Cerebellar nuclear complex (tissue), 1 donor: Measurements from ENCODE around the gene NOD1.
A peak's percentile ranks its signal among the peaks of the same experiment; 100 is the strongest.

Experiments
- DNase-seq, 2 experiments: peaks; one replicate each; lab custom pipeline; 2025; lab: John Stamatoyannopoulos, UW

NOD1 gene

GRCh38 chr7:30469303-30469702, 9.3 kb downstream of the NOD1 start:
- no peak for DNase-seq

GRCh38 chr7:30468791-30469190, 9.8 kb downstream of the NOD1 start:
- no peak for DNase-seq

GRCh38 chr7:30468041-30468440, 10.5 kb downstream of the NOD1 start:
- DNase-seq: no peak

- DNase-seq: no peak
Observed at GRCh38 chr7:30467271-30467670, 11.3 kb downstream of the NOD1 start.

GRCh38 chr7:30466266-30466665, 12.3 kb downstream of the NOD1 start:
- DNase-seq: no peak

- peak in 1 of 2 experiments; percentile 28 for DNase-seq
Observed at GRCh38 chr7:30465811-30466180, 12.8 kb downstream of the NOD1 start.

- DNase-seq: peak in 1 of 2 experiments; percentile 36
Observed at GRCh38 chr7:30465046-30465810, 13.4 kb downstream of the NOD1 start.

- no peak for DNase-seq
Observed at GRCh38 chr7:30464231-30464671, 14.3 kb downstream of the NOD1 start.

- DNase-seq: no peak
Observed at GRCh38 chr7:30463405-30464145, 15.0 kb downstream of the NOD1 start.

GRCh38 chr7:30462179-30462578, 16.4 kb downstream of the NOD1 start:
- DNase-seq: no peak

- no peak for DNase-seq
Observed at GRCh38 chr7:30460246-30460633, 18.3 kb downstream of the NOD1 start.

GRCh38 chr7:30459591-30460245, 18.9 kb downstream of the NOD1 start:
- DNase-seq: no peak

- no peak for DNase-seq
Observed at GRCh38 chr7:30458311-30458710, 20.3 kb downstream of the NOD1 start.

- no peak for DNase-seq
Observed at GRCh38 chr7:30453921-30454320, 24.7 kb downstream of the NOD1 start.

GRCh38 chr7:30453016-30453415, 25.6 kb downstream of the NOD1 start:
- no peak for DNase-seq

GRCh38 chr7:30452280-30452930, 26.2 kb downstream of the NOD1 start:
- no peak for DNase-seq

- DNase-seq: no peak
Observed at GRCh38 chr7:30451539-30452279, 26.9 kb downstream of the NOD1 start.

- no peak for DNase-seq
Observed at GRCh38 chr7:30450983-30451497, 27.5 kb downstream of the NOD1 start.

GRCh38 chr7:30450240-30450982, 28.2 kb downstream of the NOD1 start:
- no peak for DNase-seq

GRCh38 chr7:30448461-30449189, 30.0 kb downstream of the NOD1 start:
- DNase-seq: no peak
